ACHN (cell line): ENCODE data around the gene OR5M10.
"Not testable (repeated sequence)": the region's sequence is repeated elsewhere in the genome, so short reads cannot be mapped to it uniquely, and the experiment has no call there.

Source experiments
- DNase-seq: peaks from one replicate; pipeline ENCODE4 v3.0.0-alpha.2; 2015
- in situ Hi-C: cut with HindIII; loops from 2 replicates; pipeline ENCODE4 v1.10.0; 2017; ENCODE audit warnings: low sequenced_read_pairs, low pct_ligation_motif_present, low pct_unique_long_range_greater_than_20kb

The OR5M10 gene

DNA sequence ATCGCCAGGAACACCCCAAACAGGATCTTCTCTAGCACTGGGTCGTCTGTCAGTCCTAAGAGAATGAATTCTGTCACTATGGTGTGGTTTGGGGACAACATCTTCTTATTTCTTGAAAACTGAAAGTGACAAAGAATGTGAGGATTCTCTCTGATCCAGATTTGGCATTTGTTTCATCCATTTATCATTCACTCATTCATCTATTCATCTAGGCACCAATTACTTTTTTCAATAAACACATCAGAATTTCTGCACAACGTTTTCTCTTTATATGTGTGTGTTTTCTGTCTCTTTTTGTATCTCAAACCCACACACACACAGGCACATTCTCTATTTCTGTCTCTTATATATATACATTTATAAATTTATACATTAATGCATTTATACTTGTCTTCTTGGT lies at the start of gene OR5M10:
TSS of gene OR5M10 (minus strand) at position 101 of the 400 bp plus-strand sequence. CDS start at position 101, 0 bp downstream.
- no peak for DNase-seq
- in situ Hi-C loops: no loop called here

DNA sequence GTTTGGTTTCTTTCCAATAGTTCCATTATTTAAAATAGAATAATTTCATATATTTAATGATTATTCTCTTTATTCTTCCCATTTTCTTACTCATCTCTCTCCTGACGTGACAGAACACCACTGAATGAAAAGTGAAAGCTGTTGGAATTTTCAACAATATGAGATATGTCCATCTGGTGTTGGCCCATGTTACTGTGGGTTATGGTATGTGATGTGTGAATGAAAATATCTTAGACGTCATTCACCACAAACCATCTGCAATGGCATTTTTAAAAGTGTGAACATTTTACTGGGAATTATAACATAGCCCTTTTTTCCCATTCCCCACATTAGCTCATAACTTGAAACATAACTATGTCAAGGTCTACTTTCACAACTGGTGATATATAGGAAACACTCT lies 48.4 kb upstream of the OR5M10 start:
- no peak for DNase-seq
- in situ Hi-C loops: no loop called here

DNA sequence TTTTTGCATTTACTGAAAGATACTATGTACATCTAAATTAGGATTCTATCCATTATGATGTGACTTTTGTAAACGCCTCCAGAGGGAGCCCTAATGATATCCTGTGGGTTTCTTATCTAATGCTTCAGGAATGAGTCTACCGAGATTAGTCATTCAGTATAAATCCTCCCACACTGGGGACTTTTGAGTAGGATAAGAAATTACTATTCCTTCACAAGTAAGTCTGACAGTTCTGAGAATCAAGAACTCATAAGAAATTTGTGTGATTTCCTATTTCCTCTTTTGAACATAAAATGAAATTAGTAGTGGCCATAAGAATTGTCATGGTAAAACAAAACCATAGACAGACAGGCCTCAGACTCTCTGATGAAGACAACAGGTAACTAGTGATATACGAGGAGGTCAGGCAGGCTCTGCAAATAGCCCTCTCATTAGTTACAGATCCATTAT lies 47.2 kb upstream of the OR5M10 start:
- in situ Hi-C loops: no loop called here
- DNase-seq: peak; percentile 82

DNA sequence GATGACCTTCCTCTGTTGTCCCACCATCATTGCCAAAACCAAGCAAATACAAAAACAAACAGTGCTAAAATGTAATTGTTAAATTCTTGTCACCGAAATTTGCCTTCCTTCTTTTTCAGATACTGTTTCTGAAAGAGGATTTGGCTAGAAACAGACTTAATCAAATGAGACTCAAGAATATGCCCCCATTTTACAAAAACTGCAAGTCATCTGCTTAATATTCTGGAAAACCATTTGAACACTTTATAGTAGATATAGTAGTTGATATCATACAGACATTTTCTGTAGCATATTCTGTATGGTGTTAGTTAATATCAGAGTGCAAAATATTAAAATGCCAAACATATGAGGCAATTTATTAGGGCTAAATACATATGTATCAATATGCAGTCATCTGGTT lies 33.7 kb upstream of the OR5M10 start:
- in situ Hi-C loops: no loop called here
- no peak for DNase-seq

DNA sequence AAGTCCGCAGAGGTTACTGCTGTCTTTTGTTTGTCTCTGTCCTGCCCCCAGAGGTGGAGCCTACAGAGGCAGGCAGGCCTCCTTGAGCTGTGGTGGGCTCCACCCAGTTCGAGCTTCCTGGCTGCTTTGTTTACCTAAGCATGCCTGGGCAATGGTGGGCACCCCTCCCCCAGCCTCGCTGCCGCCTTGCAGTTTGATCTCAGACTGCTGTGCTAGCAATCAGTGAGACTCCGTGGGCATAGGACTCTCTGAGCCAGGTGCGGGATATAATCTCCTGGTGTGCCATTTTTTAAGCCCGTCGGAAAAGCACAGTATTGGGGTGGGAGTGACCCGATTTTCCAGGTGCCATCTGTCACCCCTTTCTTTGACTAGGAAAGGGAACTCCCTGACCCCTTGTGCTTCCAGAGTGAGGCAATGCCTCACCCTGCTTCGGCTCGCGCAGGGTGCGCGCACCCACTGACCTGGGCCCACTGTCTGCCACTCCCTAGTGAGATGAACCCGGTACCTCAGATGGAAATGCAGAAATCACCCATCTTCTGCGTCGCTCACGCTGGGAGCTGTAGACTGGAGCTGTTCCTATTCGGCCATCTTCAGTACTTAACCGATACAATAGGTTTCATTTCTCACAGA lies 14.7 kb upstream of the OR5M10 start:
- in situ Hi-C loops: not testable (repeated sequence)

DNA sequence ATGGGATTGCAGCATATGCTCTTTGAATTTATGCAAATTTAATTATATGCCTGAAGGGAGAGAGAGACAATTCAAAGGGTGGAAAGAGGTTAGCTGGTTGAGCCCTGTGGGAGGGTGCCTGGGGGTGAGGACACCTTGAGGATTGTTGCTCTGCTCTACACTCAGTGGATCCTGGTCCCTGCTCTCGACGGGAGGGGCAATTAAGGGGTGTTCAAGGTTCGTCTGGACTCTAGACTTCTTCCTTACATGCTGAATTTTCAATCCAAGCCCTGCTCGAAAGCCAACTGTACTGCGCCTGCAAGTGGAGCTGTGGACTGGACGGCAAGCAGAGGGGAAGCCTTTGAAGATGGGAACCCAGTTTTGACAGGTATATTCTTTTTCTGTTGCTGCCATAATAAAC lies 18.9 kb downstream of the OR5M10 start:
- no peak for DNase-seq
- in situ Hi-C loops: no loop called here

More for the DNA sequence above, 14.7 kb upstream of the OR5M10 start:
- DNase-seq: not testable (repeated sequence)

DNA sequence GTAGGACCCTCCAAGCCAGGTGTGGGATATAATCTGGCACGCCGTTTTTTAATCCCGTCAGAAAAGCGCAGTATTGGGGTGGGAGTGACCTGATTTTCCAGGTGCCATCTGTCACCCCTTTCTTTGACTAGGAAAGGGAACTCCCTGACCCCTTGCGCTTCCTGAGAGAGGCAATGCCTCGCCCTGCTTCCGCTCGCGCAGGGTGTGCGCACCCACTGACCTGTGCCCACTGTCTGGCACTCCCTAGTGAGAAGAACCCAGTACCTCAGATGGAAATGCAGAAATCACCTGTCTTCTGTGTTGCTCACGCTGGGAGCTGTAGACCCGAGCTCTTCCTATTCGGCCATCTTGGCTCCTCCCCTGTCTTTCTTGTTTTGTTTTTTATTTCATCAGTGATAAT lies 22.8 kb downstream of the OR5M10 start:
- in situ Hi-C loops, DNase-seq: not testable (repeated sequence)

DNA sequence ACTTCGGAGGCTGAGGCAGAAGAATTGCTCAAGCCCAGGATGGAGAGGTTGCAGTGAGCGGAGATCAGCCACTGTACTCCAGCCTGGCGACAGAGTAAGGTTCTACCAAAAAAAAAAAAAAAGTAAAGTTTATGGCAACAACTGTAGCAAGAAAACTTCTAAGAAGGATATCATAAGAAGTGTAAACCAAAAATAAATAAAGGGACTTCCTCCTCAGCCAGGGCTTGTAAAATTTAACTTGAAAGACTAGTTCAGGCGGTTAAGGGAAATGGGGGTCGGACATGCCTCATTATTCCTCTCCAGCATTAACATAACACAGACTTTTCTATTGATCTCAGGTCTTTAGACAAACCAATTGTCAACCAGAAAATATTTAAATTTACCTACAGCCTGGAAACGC lies 32.0 kb downstream of the OR5M10 start:
- in situ Hi-C loops: no loop called here
- DNase-seq: no peak

DNA sequence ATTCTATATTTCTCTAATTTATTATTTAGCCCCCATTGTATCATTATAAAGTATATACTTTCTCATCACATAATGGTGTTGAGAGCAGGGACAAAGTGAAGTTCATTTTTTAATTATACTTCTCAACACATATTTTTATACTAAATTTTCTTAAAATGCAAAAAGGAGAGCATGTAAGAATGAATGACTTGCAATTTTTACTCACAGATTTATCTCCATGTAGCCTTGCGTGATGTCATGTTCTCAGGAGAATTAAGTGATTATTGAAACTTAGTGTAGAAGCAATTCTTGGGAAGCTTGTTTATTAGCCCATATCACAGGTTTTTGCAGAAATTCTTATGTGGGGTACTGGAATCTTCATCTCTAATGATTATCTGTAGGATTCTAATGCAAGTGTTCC lies 33.8 kb downstream of the OR5M10 start:
- no peak for DNase-seq
- in situ Hi-C loops: no loop called here

DNA sequence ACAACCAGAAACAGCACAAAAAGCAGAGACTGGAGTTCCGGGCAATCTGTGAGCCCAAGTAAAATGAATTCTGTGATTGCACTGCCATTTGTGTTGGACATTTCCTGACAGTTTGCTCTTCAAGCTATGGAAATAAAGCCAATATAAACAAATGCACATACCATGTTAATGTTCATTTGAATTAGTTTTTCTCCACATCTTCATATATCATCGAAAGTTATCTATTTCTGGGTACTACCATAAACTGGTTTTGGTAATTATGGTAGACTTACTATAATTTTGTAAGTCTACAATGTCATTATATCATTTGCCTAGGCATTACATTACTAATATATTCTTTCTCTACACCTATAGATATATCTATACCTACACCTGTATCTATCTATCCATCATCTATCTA lies 34.4 kb downstream of the OR5M10 start, which contains the start of gene OR5M11:
TSS of gene OR5M11 (minus strand) at position 101 of the 400 bp plus-strand sequence. CDS start at position 101, 0 bp downstream.
- in situ Hi-C loops: no loop called here

DNA sequence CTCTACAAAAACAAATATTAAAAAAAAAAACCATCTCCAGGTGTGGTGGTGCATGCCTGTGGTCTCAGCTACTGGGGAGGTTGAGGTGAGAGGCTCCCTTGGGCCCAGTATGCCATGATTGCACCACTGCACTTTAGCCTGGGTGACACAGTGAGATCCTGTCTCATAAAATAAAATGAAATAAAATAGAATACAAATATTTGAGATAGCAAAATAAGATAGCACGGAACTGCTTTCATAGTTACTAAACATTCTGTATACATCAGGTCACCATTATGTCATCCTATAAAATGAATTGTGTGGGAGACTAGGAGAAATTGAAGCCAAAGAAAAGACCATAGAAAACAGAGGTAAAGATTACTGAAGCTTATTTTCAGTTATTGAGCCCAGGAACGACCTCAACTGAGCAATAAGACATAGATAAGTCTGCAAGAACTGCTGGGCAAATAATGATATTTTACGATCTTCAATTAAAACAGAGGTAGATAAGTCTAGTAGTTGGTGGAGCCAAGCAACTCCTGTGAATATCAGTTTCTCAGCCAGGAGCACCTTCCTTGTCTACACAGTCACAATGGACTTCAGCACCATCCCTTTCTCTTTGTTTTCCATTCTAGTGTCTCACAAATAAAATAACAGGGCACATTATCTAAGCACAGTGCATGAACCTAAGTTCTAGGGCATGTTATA lies 44.3 kb downstream of the OR5M10 start:
- in situ Hi-C loops: no loop called here
- no peak for DNase-seq

More for the DNA sequence above, 34.4 kb downstream of the OR5M10 start, which contains the start of gene OR5M11:
- no peak for DNase-seq

DNA sequence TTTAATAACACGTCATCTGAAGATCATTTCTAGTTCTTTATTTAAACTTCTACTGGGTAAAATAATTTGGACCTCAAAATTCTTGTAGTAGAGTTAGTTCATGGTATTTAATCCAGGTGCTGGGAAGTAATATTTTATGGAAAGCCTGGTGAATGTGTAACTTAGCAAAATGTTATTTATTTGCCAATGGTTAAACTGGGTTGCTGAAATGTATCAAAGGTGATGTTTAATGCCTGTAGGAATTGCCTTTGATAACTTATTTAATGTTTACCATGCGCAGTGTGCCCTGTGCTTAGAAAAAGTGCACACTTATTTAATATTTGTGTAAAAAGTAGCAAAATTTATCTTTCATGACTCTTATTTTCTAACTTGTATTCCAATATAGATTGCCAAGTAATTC lies 45.7 kb downstream of the OR5M10 start:
- in situ Hi-C loops: no loop called here
- no peak for DNase-seq
